Measurements from ENCODE around the gene DNAH8.

DNAH8 gene

GRCh38 chr6:39004801-39005200 lies 289.7 kb downstream of the DNAH8 start:
- H3K9me3 Mint-ChIP-seq, result peaks cover 6% of the 10 kb centered on the region
- no peak overlapping the region for H3K4me3 Mint-ChIP-seq
- H3K36me3 Mint-ChIP-seq (ENCODE audit: low read depth), result no peaks in the 10 kb centered on the region
- no peak overlapping the region for H3K27ac Mint-ChIP-seq
- H3K4me1 Mint-ChIP-seq, result no peaks in the 10 kb centered on the region
- TF ChIP-seq CTCF (IDR thresholded peaks at IDR 0.05; ENCODE audit: unreplicated experiment in 3 of 3), result no peak
- peaks cover 35% of the 10 kb centered on the region for H3K27me3 Mint-ChIP-seq (ENCODE audit: low read depth)

GRCh38 chr6:39005774-39006173 lies 290.7 kb downstream of the DNAH8 start:
- Mint-ChIP-seq H3K27me3 (ENCODE audit: low read depth) (peaks cover 28% of the 10 kb centered on the region), H3K9me3 (peaks cover 6% of the 10 kb centered on the region), H3K36me3 (ENCODE audit: low read depth) (no peaks in the 10 kb centered on the region), H3K4me3 (no peak overlapping the region), H3K27ac (no peak overlapping the region), H3K4me1 (no peaks in the 10 kb centered on the region)
- TF ChIP-seq CTCF (IDR thresholded peaks at IDR 0.05; ENCODE audit: unreplicated experiment in 3 of 3), result no peak

- H3K36me3 Mint-ChIP-seq (ENCODE audit: low read depth), result no peaks in the 10 kb centered on the region
- peaks cover 6% of the 10 kb centered on the region for H3K9me3 Mint-ChIP-seq
- H3K27ac Mint-ChIP-seq, result no peak overlapping the region
- no peaks in the 10 kb centered on the region for H3K4me1 Mint-ChIP-seq
- H3K4me3 Mint-ChIP-seq, result no peak overlapping the region
- peaks cover 24% of the 10 kb centered on the region for H3K27me3 Mint-ChIP-seq (ENCODE audit: low read depth)
- no peak for TF ChIP-seq CTCF (IDR thresholded peaks at IDR 0.05; ENCODE audit: unreplicated experiment in 3 of 3)
Observed at GRCh38 chr6:39007575-39007974, 292.5 kb downstream of the DNAH8 start.

- peaks cover 31% of the 10 kb centered on the region for H3K27me3 Mint-ChIP-seq (ENCODE audit: low read depth)
- peaks cover 6% of the 10 kb centered on the region for H3K9me3 Mint-ChIP-seq
- H3K27ac Mint-ChIP-seq, result no peak overlapping the region
- no peak for TF ChIP-seq CTCF (IDR thresholded peaks at IDR 0.05; ENCODE audit: unreplicated experiment in 3 of 3)
- no peaks in the 10 kb centered on the region for H3K36me3 Mint-ChIP-seq (ENCODE audit: low read depth)
- no peaks in the 10 kb centered on the region for H3K4me1 Mint-ChIP-seq
- H3K4me3 Mint-ChIP-seq, result no peak overlapping the region
Observed at GRCh38 chr6:39008737-39009136, 293.6 kb downstream of the DNAH8 start.

- H3K4me3 Mint-ChIP-seq, result no peak overlapping the region
- H3K36me3 Mint-ChIP-seq (ENCODE audit: low read depth), result no peaks in the 10 kb centered on the region
- H3K9me3 Mint-ChIP-seq, result peaks cover 6% of the 10 kb centered on the region
- no peak for TF ChIP-seq CTCF (IDR thresholded peaks at IDR 0.05; ENCODE audit: unreplicated experiment in 3 of 3)
- no peaks in the 10 kb centered on the region for H3K4me1 Mint-ChIP-seq
- no peak overlapping the region for H3K27ac Mint-ChIP-seq
- H3K27me3 Mint-ChIP-seq (ENCODE audit: low read depth), result peaks cover 31% of the 10 kb centered on the region
Observed at GRCh38 chr6:39009476-39009875, 294.4 kb downstream of the DNAH8 start.

GRCh38 chr6:39016839-39017546 lies 301.9 kb downstream of the DNAH8 start:
- no peaks in the 10 kb centered on the region for H3K36me3 Mint-ChIP-seq (ENCODE audit: low read depth)

More at GRCh38 chr6:39016839-39017546, 301.9 kb downstream of the DNAH8 start:
- no peak for TF ChIP-seq CTCF (IDR thresholded peaks at IDR 0.05; ENCODE audit: unreplicated experiment in 3 of 3)
- Mint-ChIP-seq H3K27ac (no peak overlapping the region), H3K4me3 (no peak overlapping the region), H3K9me3 (no peaks in the 10 kb centered on the region), H3K4me1 (no peaks in the 10 kb centered on the region), H3K27me3 (ENCODE audit: low read depth) (peaks cover 13% of the 10 kb centered on the region)
